Cortex of kidney (tissue), 1 donor: ENCODE measurements around the gene PITRM1.
"Not testable (repeated sequence)": the region's sequence is repeated elsewhere in the genome, so short reads cannot be mapped to it uniquely, and the experiment has no call there.

ENCODE experiments used
- DNase-seq: peaks from one replicate; lab custom pipeline; 2025; lab: John Stamatoyannopoulos, UW

Gene PITRM1

GRCh38 chr10:3172446-3173170 is at the start of gene PITRM1:
Gene PITRM1, minus strand, starts transcription at chr10:3172782. Its CDS starts 10 bp downstream, at chr10:3172772.
- peak; percentile 46 for DNase-seq

- DNase-seq = no peak
These were observed 49.5 kb upstream of the PITRM1 start for GRCh38 chr10:3222068-3222467.

GRCh38 chr10:3221601-3222000 is 49.0 kb upstream of the PITRM1 start:
- not testable (repeated sequence) for DNase-seq

GRCh38 chr10:3220853-3221252 is 48.3 kb upstream of the PITRM1 start:
- DNase-seq = no peak

- DNase-seq = not testable (repeated sequence)
These were observed 46.5 kb upstream of the PITRM1 start for GRCh38 chr10:3219021-3219628.

- DNase-seq = no peak
These were observed 45.3 kb upstream of the PITRM1 start for GRCh38 chr10:3217853-3218252.

- no peak for DNase-seq
These were observed 44.7 kb upstream of the PITRM1 start for GRCh38 chr10:3217301-3217700.

- DNase-seq = no peak
These were observed 42.7 kb upstream of the PITRM1 start for GRCh38 chr10:3215153-3215775.

GRCh38 chr10:3213758-3214515 is 41.4 kb upstream of the PITRM1 start:
- no peak for DNase-seq

- no peak for DNase-seq
These were observed 40.6 kb upstream of the PITRM1 start for GRCh38 chr10:3213208-3213607.

GRCh38 chr10:3210251-3210877 is 37.8 kb upstream of the PITRM1 start:
- DNase-seq = no peak

- DNase-seq = no peak
These were observed 36.2 kb upstream of the PITRM1 start for GRCh38 chr10:3208481-3209406.

GRCh38 chr10:3207351-3207750 is 34.8 kb upstream of the PITRM1 start:
- no peak for DNase-seq

- DNase-seq = no peak
These were observed 34.1 kb upstream of the PITRM1 start for GRCh38 chr10:3206511-3207157.

GRCh38 chr10:3203972-3204371 is 31.4 kb upstream of the PITRM1 start:
- no peak for DNase-seq

- DNase-seq = no peak
These were observed 30.6 kb upstream of the PITRM1 start for GRCh38 chr10:3203016-3203811.

GRCh38 chr10:3201796-3202195 is 29.2 kb upstream of the PITRM1 start:
- no peak for DNase-seq

GRCh38 chr10:3199488-3199887 is 26.9 kb upstream of the PITRM1 start:
- DNase-seq = no peak

GRCh38 chr10:3198900-3199299 is 26.3 kb upstream of the PITRM1 start:
- DNase-seq = no peak
